Lower leg skin (tissue), 3 donors: ENCODE results near the gene SLC26A11.

Source experiments
- POLR2A ChIP-seq, 2 donors: fragments of 450-650 bp; IDR thresholded peaks; one replicate each; pipeline ENCODE4 v1.6.1; 2016 to 2017; ENCODE audit warnings: antibody characterized with exemption in 2 of 2, mild to moderate bottlenecking in 1 of 2, moderate library complexity in 1 of 2
- TF ChIP-seq, protein P1 (sequence below), 3 donors: fragments of 450-650 bp; IDR thresholded peaks; one replicate each; pipeline ENCODE4 v1.5.1; 2016; ENCODE audit warnings: antibody characterized with exemption in 3 of 3, mild to moderate bottlenecking in 3 of 3, moderate library complexity in 2 of 3

- TF ChIP-seq POLR2A (IDR thresholded peaks at IDR 0.05), result no peak
- TF ChIP-seq, protein P1, sequence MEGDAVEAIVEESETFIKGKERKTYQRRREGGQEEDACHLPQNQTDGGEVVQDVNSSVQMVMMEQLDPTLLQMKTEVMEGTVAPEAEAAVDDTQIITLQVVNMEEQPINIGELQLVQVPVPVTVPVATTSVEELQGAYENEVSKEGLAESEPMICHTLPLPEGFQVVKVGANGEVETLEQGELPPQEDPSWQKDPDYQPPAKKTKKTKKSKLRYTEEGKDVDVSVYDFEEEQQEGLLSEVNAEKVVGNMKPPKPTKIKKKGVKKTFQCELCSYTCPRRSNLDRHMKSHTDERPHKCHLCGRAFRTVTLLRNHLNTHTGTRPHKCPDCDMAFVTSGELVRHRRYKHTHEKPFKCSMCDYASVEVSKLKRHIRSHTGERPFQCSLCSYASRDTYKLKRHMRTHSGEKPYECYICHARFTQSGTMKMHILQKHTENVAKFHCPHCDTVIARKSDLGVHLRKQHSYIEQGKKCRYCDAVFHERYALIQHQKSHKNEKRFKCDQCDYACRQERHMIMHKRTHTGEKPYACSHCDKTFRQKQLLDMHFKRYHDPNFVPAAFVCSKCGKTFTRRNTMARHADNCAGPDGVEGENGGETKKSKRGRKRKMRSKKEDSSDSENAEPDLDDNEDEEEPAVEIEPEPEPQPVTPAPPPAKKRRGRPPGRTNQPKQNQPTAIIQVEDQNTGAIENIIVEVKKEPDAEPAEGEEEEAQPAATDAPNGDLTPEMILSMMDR (IDR thresholded peaks at IDR 0.05), result no peak
Observed at GRCh38 chr17:80283116-80283852, 63.1 kb downstream of the SLC26A11 start.
